ENCODE measurements around the gene ATP11A.
"Not testable (repeated sequence)": the region's sequence is repeated elsewhere in the genome, so short reads cannot be mapped to it uniquely, and the experiment has no call there.

Gene ATP11A

DNA sequence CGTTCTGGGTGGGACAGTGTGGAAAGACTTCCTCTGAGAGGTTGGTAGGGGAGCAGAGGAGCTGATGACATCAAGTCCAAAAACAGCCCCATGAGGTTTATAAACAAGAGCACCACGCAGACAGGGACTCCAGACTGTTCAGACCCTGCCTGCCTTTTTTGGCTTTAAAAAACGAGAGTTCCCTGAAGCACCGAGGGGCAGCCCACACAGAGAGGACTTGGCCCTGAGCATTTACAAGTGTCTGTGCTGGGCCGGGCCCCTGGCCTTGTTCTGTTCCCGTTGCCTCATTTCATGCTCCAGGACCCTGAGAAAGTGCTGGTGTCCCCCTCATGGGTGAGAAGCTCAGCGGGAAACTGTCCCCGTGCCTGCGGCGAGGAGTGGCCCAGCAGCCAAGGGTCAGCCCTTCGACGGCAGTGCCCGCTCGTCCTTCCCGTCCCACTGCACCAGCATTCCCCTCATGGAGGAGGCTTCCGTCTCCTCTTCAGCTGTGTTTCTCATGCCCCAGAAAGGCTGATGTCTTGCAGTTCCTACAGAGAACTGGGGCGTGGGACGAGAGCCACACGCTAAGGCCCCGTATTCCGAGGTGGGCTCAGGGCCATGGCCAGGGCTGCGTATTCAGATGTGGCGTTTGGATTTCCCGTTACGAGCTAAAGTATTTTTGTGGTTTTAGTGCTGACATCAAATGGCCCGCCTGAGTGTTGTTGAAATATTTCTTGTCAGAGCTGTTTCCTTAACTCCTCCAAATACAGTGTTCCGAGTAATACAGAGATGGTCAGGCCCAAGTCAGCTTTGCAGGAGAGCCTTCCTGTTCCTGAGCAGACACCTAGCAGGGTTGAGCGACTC lies 93.5 kb downstream of the ATP11A start:
- Histone ChIP-seq H3K27me3 (ENCODE audit: control insufficient read depth, insufficient read depth, low read length, poor library complexity, severe bottlenecking) (no peaks in the 10 kb centered on the region), H3K4me3 (ENCODE audit: insufficient read depth, low read depth, low read length) (no peak overlapping the region), H3K4me1 (ENCODE audit: control insufficient read depth, insufficient read depth, low read length) (peaks cover 11% of the 10 kb centered on the region), H3K27ac (ENCODE audit: insufficient read depth, low read depth, low read length, poor library complexity, severe bottlenecking) (no peak overlapping the region), H3K36me3 (ENCODE audit: control insufficient read depth, insufficient read depth, low read length) (no peaks in the 10 kb centered on the region), H3K9me3 (ENCODE audit: control insufficient read depth, low read length) (no peaks in the 10 kb centered on the region)
- 93 to 94% methylated on average over 28 of the region's 28 CpGs for WGBS, 2 experiments

DNA sequence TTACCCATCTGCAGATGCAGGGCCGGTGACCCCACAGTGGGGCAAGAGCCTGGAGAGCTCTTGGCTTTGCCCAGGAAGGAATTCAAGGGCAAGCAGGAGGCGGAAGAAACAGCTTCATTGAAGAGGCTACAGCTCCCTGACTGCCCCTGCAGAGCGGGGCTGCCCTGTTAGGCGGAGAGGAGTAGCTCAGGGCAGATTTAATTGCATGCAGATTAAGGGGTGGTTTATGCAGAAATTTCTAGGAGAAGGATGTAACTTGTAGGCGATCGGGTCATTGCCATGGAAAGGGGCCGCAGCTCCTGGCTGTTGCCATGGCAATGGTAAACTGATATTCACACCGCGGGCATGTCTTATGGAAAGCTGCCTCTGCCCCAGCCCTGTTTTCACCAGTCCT lies 94.1 kb downstream of the ATP11A start:
- no peaks in the 10 kb centered on the region for H3K9me3 ChIP-seq (ENCODE audit: control insufficient read depth, low read length)
- no peak overlapping the region for H3K27ac ChIP-seq (ENCODE audit: insufficient read depth, low read depth, low read length, poor library complexity, severe bottlenecking)
- 94 to 95% methylated on average over 9 of the region's 9 CpGs for WGBS, 2 experiments
- peaks cover 11% of the 10 kb centered on the region for H3K4me1 ChIP-seq (ENCODE audit: control insufficient read depth, insufficient read depth, low read length)
- peaks cover 4% of the 10 kb centered on the region for H3K36me3 ChIP-seq (ENCODE audit: control insufficient read depth, insufficient read depth, low read length)
- H3K27me3 ChIP-seq (ENCODE audit: control insufficient read depth, insufficient read depth, low read length, poor library complexity, severe bottlenecking) = no peaks in the 10 kb centered on the region
- no peak overlapping the region for H3K4me3 ChIP-seq (ENCODE audit: insufficient read depth, low read depth, low read length)

DNA sequence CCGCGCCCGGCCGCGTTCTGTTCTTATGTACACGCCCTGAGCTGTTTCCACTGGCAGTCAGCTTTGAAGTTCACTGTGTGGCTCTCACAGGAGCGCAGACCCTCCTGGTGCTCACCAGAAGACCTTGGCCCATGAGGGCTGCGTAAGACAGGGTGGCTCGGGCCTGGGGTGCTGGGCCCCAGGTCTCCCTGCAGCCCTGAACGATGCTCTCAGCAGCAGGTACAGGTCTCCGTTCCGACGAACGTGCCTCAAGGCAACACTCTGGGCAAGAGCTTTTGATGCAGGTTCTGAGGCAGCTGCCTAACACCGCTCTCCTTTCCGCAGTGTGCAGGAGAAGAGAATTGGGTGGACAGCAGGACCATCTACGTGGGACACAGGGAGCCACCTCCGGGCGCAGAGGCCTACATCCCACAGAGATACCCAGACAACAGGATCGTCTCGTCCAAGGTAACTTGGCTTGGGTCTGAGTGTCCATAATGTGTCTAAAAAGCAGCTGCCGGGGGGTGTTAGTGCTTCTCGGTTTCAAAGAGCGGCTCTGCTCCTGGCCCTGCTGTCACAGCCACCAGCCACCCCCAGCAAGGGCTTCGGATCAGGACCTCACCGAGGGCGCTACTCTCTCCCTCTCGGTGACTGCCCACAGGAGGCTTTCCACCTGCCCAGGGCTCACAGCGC lies 95.1 kb downstream of the ATP11A start:
- Histone ChIP-seq H3K27me3 (ENCODE audit: control insufficient read depth, insufficient read depth, low read length, poor library complexity, severe bottlenecking) (no peaks in the 10 kb centered on the region), H3K4me3 (ENCODE audit: insufficient read depth, low read depth, low read length) (no peak overlapping the region), H3K9me3 (ENCODE audit: control insufficient read depth, low read length) (no peaks in the 10 kb centered on the region), H3K27ac (ENCODE audit: insufficient read depth, low read depth, low read length, poor library complexity, severe bottlenecking) (no peak overlapping the region), H3K4me1 (ENCODE audit: control insufficient read depth, insufficient read depth, low read length) (peaks cover 8% of the 10 kb centered on the region), H3K36me3 (ENCODE audit: control insufficient read depth, insufficient read depth, low read length) (peaks cover 4% of the 10 kb centered on the region)
- 96 to 97% methylated on average over 29 of the region's 29 CpGs for WGBS, 2 experiments

DNA sequence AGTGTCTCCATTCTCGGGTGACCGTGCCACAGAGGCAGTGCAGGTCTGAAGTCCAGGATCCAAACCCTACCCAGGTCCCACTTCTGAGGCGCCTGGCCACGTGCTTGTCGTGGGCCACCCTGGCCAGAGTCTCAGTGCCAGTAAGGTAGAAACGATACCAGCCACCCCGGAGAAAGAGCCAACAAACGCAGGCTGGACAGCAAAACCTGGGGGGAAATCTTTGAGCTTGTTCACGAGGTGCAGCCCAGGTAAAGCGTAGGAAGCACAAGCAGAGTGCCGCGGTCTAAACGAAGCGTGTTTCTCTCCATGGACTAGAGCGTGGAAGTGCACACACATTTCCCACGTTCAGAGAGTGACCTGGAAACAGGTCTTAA lies 95.6 kb downstream of the ATP11A start:
- Histone ChIP-seq H3K4me3 (ENCODE audit: insufficient read depth, low read depth, low read length) (no peak overlapping the region), H3K27ac (ENCODE audit: insufficient read depth, low read depth, low read length, poor library complexity, severe bottlenecking) (no peak overlapping the region), H3K9me3 (ENCODE audit: control insufficient read depth, low read length) (no peaks in the 10 kb centered on the region), H3K27me3 (ENCODE audit: control insufficient read depth, insufficient read depth, low read length, poor library complexity, severe bottlenecking) (no peaks in the 10 kb centered on the region), H3K36me3 (ENCODE audit: control insufficient read depth, insufficient read depth, low read length) (peaks cover 4% of the 10 kb centered on the region), H3K4me1 (ENCODE audit: control insufficient read depth, insufficient read depth, low read length) (peaks cover 3% of the 10 kb centered on the region)
- 97% methylated on average over 16 of the region's 16 CpGs for WGBS, 2 experiments

- H3K36me3 ChIP-seq (ENCODE audit: control insufficient read depth, insufficient read depth, low read length); H3K27ac ChIP-seq (ENCODE audit: insufficient read depth, low read depth, low read length, poor library complexity, severe bottlenecking); H3K4me1 ChIP-seq (ENCODE audit: control insufficient read depth, insufficient read depth, low read length); H3K4me3 ChIP-seq (ENCODE audit: insufficient read depth, low read depth, low read length); H3K27me3 ChIP-seq (ENCODE audit: control insufficient read depth, insufficient read depth, low read length, poor library complexity, severe bottlenecking); H3K9me3 ChIP-seq (ENCODE audit: control insufficient read depth, low read length): not testable (repeated sequence)
- 92% methylated on average over 14 of the region's 14 CpGs for WGBS, 2 experiments
Observed at GRCh38 chr13:112786810-112787209, 97.0 kb downstream of the ATP11A start.

GRCh38 chr13:112790735-112791641 lies 101.2 kb downstream of the ATP11A start:
- no peak overlapping the region for H3K4me3 ChIP-seq (ENCODE audit: insufficient read depth, low read depth, low read length)
- no peak overlapping the region for H3K27ac ChIP-seq (ENCODE audit: insufficient read depth, low read depth, low read length, poor library complexity, severe bottlenecking)
- no peaks in the 10 kb centered on the region for H3K27me3 ChIP-seq (ENCODE audit: control insufficient read depth, insufficient read depth, low read length, poor library complexity, severe bottlenecking)
- H3K9me3 ChIP-seq (ENCODE audit: control insufficient read depth, low read length) = no peaks in the 10 kb centered on the region
- no peaks in the 10 kb centered on the region for H3K4me1 ChIP-seq (ENCODE audit: control insufficient read depth, insufficient read depth, low read length)
- WGBS, 2 experiments = 88 to 90% methylated on average over 18 of the region's 18 CpGs
- peaks cover 4% of the 10 kb centered on the region for H3K36me3 ChIP-seq (ENCODE audit: control insufficient read depth, insufficient read depth, low read length)

DNA sequence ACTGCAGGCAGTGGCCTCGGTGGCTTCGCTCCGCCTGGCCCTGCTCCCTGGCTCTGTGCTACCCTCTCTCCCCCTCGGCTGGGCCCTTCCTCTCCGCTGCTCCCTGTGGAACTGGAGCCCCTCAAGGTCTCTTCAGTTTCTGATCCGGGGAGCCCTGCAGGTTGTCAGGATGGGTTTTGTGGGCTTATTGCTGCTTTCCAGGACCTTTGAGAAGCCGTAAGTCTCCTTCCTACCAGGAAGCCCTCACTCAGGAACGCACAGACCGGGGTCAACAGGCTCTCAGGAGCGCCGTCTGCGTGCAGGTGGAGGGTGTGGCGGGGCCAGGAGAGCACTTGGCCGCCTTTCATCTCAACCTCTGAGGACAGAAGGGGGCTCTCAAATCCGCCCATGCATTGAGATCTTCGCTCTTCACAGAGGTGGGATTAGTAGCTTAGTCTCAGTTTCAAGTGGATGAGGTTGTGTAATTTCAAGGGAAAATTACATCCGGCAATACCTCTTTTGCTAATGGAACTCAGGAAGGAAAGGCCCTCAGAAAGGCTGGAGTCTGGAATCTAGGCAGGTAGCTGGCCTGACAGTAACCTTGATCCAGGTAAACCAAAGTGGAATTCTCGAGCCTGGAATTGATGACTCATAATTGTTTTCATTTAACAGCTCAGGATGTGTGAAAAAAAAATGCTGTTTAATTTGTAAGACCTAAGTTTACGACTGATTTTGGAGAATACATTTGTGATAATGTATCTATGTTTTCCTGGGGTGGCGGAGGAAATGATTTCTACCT lies 102.0 kb downstream of the ATP11A start:
- WGBS, 2 experiments = 93 to 94% methylated on average over 20 of the region's 20 CpGs
- Histone ChIP-seq H3K4me1 (ENCODE audit: control insufficient read depth, insufficient read depth, low read length) (no peaks in the 10 kb centered on the region), H3K27me3 (ENCODE audit: control insufficient read depth, insufficient read depth, low read length, poor library complexity, severe bottlenecking) (no peaks in the 10 kb centered on the region), H3K4me3 (ENCODE audit: insufficient read depth, low read depth, low read length) (no peak overlapping the region), H3K36me3 (ENCODE audit: control insufficient read depth, insufficient read depth, low read length) (peaks cover 4% of the 10 kb centered on the region), H3K9me3 (ENCODE audit: control insufficient read depth, low read length) (no peaks in the 10 kb centered on the region), H3K27ac (ENCODE audit: insufficient read depth, low read depth, low read length, poor library complexity, severe bottlenecking) (no peak overlapping the region)

DNA sequence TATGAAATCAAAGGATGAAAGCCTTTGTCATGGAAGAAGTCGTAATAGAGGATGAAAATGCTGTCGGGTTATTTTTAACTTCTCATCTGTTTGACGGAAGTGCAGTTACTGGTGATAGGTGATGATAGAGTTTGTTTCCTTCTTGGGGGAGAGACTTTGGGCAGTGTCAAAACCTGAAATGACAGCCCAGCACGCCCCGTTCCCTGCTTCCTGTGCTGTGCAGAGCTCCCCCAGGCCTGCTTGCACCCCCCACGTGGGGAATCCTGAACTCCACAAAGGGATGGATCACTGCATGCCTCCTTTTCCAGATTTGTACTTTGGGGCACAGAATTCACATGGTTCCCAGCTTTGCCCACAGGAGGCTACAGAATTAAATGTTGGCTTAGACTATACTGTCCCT lies 102.7 kb downstream of the ATP11A start:
- H3K27ac ChIP-seq (ENCODE audit: insufficient read depth, low read depth, low read length, poor library complexity, severe bottlenecking) = no peak overlapping the region
- whole genome bisulfite sequencing, 2 experiments = 92 to 93% methylated on average over 6 of the region's 6 CpGs
- H3K4me3 ChIP-seq (ENCODE audit: insufficient read depth, low read depth, low read length) = no peak overlapping the region
- H3K36me3 ChIP-seq (ENCODE audit: control insufficient read depth, insufficient read depth, low read length) = peaks cover 8% of the 10 kb centered on the region
- no peaks in the 10 kb centered on the region for H3K27me3 ChIP-seq (ENCODE audit: control insufficient read depth, insufficient read depth, low read length, poor library complexity, severe bottlenecking)
- no peaks in the 10 kb centered on the region for H3K9me3 ChIP-seq (ENCODE audit: control insufficient read depth, low read length)
- H3K4me1 ChIP-seq (ENCODE audit: control insufficient read depth, insufficient read depth, low read length) = no peaks in the 10 kb centered on the region

DNA sequence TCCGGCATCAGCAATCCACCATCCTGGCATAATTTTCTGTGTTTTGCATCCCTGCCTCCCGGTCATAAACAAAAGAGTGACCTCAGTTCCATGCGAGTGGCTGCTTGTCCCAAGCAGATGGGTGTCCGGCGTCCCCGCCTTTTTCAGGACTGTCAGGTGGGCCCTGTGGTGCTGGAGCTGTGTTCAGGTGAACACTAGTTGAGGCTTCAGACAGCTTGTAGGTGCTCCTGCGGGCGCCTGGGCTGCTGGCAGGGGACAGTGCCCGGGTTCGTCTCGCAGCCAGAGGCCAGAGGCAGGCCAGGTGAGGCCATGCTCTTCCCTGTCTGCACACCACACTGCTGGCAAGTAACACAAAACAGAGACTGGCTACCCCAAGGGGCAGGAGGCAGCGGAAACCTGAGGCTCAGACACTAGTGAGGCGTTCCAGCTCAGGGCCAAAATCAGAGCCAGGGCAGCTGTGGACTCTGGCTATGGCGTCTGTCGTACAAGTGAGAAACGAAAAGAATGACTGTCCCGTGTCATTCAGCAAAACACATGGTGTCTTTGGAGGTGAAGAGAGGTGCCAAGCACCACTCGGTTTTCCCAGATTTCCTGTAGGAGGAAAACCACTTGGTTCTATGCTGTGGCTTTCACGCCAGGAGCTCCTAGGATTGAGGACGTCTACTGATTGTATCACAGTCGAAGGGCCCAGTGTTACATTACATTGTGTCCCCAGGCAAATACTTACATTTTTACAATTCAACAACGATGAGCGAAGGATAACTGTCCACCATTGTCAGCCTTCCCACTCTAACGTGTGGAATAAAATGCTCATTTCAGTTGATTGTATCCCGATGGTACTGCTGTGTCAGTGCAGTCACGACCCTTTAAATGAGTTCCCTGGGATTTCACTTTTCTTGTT lies 104.0 kb downstream of the ATP11A start:
- H3K27ac ChIP-seq (ENCODE audit: insufficient read depth, low read depth, low read length, poor library complexity, severe bottlenecking) = no peak overlapping the region
- H3K9me3 ChIP-seq (ENCODE audit: control insufficient read depth, low read length) = no peaks in the 10 kb centered on the region
- H3K4me3 ChIP-seq (ENCODE audit: insufficient read depth, low read depth, low read length) = no peak overlapping the region
- WGBS, 2 experiments = 95 to 96% methylated on average over 26 of the region's 26 CpGs
- no peaks in the 10 kb centered on the region for H3K4me1 ChIP-seq (ENCODE audit: control insufficient read depth, insufficient read depth, low read length)
- peaks cover 5% of the 10 kb centered on the region for H3K36me3 ChIP-seq (ENCODE audit: control insufficient read depth, insufficient read depth, low read length)
- no peaks in the 10 kb centered on the region for H3K27me3 ChIP-seq (ENCODE audit: control insufficient read depth, insufficient read depth, low read length, poor library complexity, severe bottlenecking)
